ENCODE results near the gene DAND5. TPM values are rescaled to one million over a fixed set of nuclear protein-coding genes. Genes with fewer than 3 reads are reported as not detected.

The DAND5 gene
- total and polyA plus RNA-seq, 2 of the 13 experiments (the other 11 are each of a cell fraction or from before 2014, with no cell fraction given), result 0.04 TPM; not detected in 1

DNA sequence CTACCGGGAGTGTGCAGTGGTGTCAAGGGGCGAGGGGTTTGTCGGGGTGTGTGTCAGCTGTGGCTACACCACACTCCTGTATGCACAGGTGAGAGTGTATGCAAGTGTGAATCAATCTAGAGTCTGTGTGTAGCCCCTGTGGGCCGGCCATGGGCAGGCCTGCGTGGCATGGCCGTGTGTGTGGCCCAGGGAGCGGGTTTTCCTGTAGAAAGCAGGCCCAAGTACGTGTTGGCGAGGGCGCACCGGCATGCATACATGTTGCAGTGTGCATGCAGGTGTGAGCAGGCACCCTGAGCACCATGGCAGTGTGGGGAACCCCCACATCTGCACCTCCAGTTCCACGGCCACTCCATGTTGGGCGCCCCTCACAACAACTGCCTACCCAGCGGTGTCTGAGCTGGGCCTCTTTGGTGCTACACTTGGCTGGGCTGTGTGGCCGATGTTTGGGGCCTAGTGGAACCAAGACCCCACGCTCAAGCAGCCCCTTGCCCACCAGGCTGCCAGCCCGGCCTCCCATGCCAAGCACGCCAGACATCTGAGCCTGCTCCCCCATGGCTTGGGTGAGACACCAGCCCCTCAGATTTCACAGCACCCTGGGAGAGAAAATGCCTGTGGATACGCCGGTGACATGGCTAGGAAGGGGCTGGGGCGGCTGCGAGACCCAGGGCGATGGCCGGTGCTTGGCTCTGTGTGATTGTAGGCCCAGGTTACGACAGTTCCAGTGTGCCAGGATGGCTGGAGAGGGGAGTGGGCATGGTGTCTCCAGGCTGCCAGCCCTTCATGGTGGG lies 28.0 kb downstream of the DAND5 start (continued):
- TF ChIP-seq SATB2 (CRISPR knock-in tag; IDR thresholded peaks at IDR 0.05) (no peak), KDM2A (CRISPR knock-in tag; IDR thresholded peaks at IDR 0.05; ENCODE audit: borderline replicate concordance, low read depth) (no peak)

DNA sequence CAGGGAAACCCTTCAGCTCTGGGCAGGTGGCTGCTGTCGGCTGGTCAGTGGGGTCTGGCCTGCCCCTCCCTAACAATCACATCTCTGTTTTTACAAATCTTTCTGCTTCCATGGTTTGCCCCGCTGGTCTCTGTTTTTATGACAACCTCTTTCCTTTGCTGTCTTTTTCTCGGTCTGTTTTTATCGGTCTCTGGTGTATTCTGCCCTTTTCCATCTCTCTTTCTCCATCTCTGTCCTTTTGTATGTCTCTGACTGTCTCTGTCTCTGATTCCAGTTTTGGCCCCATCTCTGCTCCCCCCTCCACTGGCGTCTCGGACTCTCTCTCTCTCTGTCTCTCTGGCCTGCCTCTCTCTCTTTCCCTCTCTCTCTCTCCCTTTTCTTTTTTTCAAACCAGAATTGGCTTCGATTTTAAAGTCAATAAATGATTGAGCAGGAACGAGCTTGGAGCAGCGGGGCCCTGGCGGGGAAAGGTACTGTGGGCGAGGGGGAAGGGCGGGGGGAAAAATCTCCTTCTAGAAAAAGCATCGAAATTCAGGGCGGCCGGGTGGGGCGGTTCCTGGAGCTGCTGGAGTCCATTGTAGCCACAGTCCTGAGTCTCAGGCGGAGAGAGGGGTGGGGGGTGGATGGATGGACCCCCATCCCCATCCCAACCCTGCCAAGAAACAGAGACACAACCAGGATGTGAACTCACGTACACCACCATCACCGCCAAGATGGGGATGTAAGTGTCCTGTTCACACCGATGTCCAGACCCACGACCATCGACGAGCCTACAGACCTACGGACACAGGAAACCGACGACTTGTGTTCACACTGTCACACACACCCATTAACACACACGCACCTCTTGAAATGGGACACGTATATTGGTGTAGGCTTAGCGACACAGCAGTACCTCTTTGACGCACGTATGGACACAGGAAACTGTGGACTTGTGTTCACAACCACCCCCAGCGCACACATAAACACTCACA lies 28.9 kb downstream of the DAND5 start:
- TF ChIP-seq TCF7 (IDR thresholded peaks at IDR 0.05; ENCODE audit: low read depth), result no peak
- 0 out of 2 replicates have a peak, but pooled peaks have one; percentile 22 for TF ChIP-seq ZBTB38 (CRISPR knock-in tag; IDR thresholded peaks at IDR 0.05)
- Histone ChIP-seq H3K4me2 (ENCODE audit: low read depth, low read length) (no peak overlapping the region), H3K27me3 (ENCODE audit: control insufficient read depth in 1 of 2, insufficient read depth in 2 of 2, low read length in 2 of 2) (no peaks in the 10 kb centered on the region), H3K4me3 (replicated peaks in 1 of 3; ENCODE audit: insufficient read depth in 1 of 3, low read depth in 2 of 3, low read length in 3 of 3) (no peak overlapping the region), H3K4me1 (ENCODE audit: insufficient read depth, low read length) (peaks cover 22% of the 10 kb centered on the region), H3K79me2 (ENCODE audit: insufficient read depth, low read length) (peaks cover 37% of the 10 kb centered on the region), H3K27ac (ENCODE audit: extremely low read length, insufficient read depth, low read length) (no peak overlapping the region), H3K9me3 (ENCODE audit: low read length) (no peaks in the 10 kb centered on the region), H4K20me1 (ENCODE audit: insufficient read depth, low read length) (peaks cover 6% of the 10 kb centered on the region; the same call in 1 of the 2 replicates), H3K36me3 (replicated peaks in 1 of 2; ENCODE audit: control insufficient read depth in 1 of 2, insufficient read depth in 2 of 2, low read length in 2 of 2) (peaks cover 5 to 10% of the 10 kb centered on the region in 2 experiments; a peak in 4 of 5 replicates), H2AFZ (ENCODE audit: low read length) (no peak overlapping the region), H3K9ac (ENCODE audit: insufficient read depth, low read depth, low read length) (no peak overlapping the region)
- CTCF ChIA-PET (ENCODE audit: low intra/inter-chr PET ratio, low total read pairs), result no interaction called here
- BruUV-seq (replicated peaks), result TSS peak; percentile 43
- no peak for DNase-seq (ENCODE audit: low spot score)
- no peak for FAIRE-seq
- intact Hi-C loops (cut with micrococcal nuclease; ENCODE audit: unreplicated experiment), result no loop called here
- WGBS (ENCODE audit: low lambda C conversion rate), result 96% methylated on average over 23 of the region's 32 CpGs
- in situ Hi-C loops (cut with HindIII; ENCODE audit: extremely low pct_ligation_motif_present, low pct_unique_long_range_greater_than_20kb), result no loop called here
- no peak for ATAC-seq
- POLR2A ChIA-PET, result interaction anchor here (0.7 to 2.1 kb wide), 2 partner anchors 25 to 57 kb away, joined by 3 to 8 read pairs; no protein-coding TSS in a partner anchor

All from HepG2 (cell line).